NOMO-1 treated with DMSO at 0.1 percent for 48 hours (cell line): ENCODE measurements around the gene SRSF10.
"Not testable (repeated sequence)": the region's sequence is repeated elsewhere in the genome, so short reads cannot be mapped to it uniquely, and the experiment has no call there.

ENCODE experiments used
- DNase-seq: peaks from one replicate; lab custom pipeline; 2025; ENCODE audit not compliant: unreplicated experiment; lab: John Stamatoyannopoulos, UW

SRSF10 gene

GRCh38 chr1:23979881-23980727, at the start of gene SRSF10:
Gene SRSF10 (minus strand): TSS chr1:23980327. CDS start chr1:23980255, 72 bp downstream.
- DNase-seq, result peak; percentile 98

- peak; percentile 1 for DNase-seq
Measured at GRCh38 chr1:24027838-24028468, 47.8 kb upstream of the SRSF10 start.

GRCh38 chr1:24022581-24023361, 42.6 kb upstream of the SRSF10 start:
- no peak for DNase-seq

GRCh38 chr1:24021403-24022266, 41.5 kb upstream of the SRSF10 start:
- DNase-seq, result no peak

- no peak for DNase-seq
Measured at GRCh38 chr1:24020470-24020869, 40.3 kb upstream of the SRSF10 start.

GRCh38 chr1:24020025-24020424, 39.9 kb upstream of the SRSF10 start:
- no peak for DNase-seq

- DNase-seq, result no peak
Measured at GRCh38 chr1:24018611-24019580, 38.8 kb upstream of the SRSF10 start.

- no peak for DNase-seq
Measured at GRCh38 chr1:24015221-24016210, 35.4 kb upstream of the SRSF10 start.

GRCh38 chr1:24012878-24013277, 32.8 kb upstream of the SRSF10 start:
- not testable (repeated sequence) for DNase-seq

- no peak for DNase-seq
Measured at GRCh38 chr1:24010650-24011049, 30.5 kb upstream of the SRSF10 start.

- DNase-seq, result no peak
Measured at GRCh38 chr1:24009406-24009805, 29.3 kb upstream of the SRSF10 start.

GRCh38 chr1:24008574-24009184, 28.6 kb upstream of the SRSF10 start:
- DNase-seq, result not testable (repeated sequence)

GRCh38 chr1:24007079-24007478, 27.0 kb upstream of the SRSF10 start:
- no peak for DNase-seq

- DNase-seq, result no peak
Measured at GRCh38 chr1:24005163-24005562, 25.0 kb upstream of the SRSF10 start.

- DNase-seq, result no peak
Measured at GRCh38 chr1:24004132-24004531, 24.0 kb upstream of the SRSF10 start.

GRCh38 chr1:24003331-24003972, 23.3 kb upstream of the SRSF10 start:
- no peak for DNase-seq

- no peak for DNase-seq
Measured at GRCh38 chr1:24002695-24003094, 22.6 kb upstream of the SRSF10 start.
